ENCODE results near the gene DMRTB1. TPM values are rescaled to one million over a fixed set of nuclear protein-coding genes. Genes with fewer than 3 reads are reported as not detected.

Gene DMRTB1
- total and polyA plus RNA-seq, 2 experiments from 2014 or later, result not detected

- H3K9me2 ChIP-seq (replicated peaks; ENCODE audit: insufficient read depth), result no peaks in the 10 kb centered on the region
- H2AFZ ChIP-seq, result no peak overlapping the region
- TF ChIP-seq EZH2phosphoT487 (IDR thresholded peaks at IDR 0.05; ENCODE audit: low read depth, severe bottlenecking, unreplicated experiment) (no peak), EZH2 (IDR thresholded peaks at IDR 0.05; ENCODE audit: borderline replicate concordance) (no peak), CTCF (IDR thresholded peaks at IDR 0.05; ENCODE audit: poor library complexity) (no peak)
- DNase-seq (ENCODE audit: low spot score), result no peak
- no peaks in the 10 kb centered on the region for H4K20me1 ChIP-seq (ENCODE audit: insufficient read depth, poor library complexity, severe bottlenecking)
- H3K9me3 ChIP-seq (ENCODE audit: low read depth), result no peaks in the 10 kb centered on the region
- H3K4me3 ChIP-seq, result no peak overlapping the region
- WGBS (ENCODE audit: low lambda C conversion rate, missing lambda C conversion rate), result 88% methylated on average over 4 of the region's 4 CpGs
- no peak overlapping the region for H3K27ac ChIP-seq
- peaks cover 16% of the 10 kb centered on the region for H3K27me3 ChIP-seq
- H3K36me3 ChIP-seq (replicated peaks; ENCODE audit: insufficient read depth, low read depth), result no peaks in the 10 kb centered on the region
- peaks cover 3% of the 10 kb centered on the region for H3K4me1 ChIP-seq (ENCODE audit: insufficient read depth)
- no peak overlapping the region for H3K4me2 ChIP-seq
- H3K79me2 ChIP-seq, result no peaks in the 10 kb centered on the region
These were observed 42.9 kb upstream of the DMRTB1 start for GRCh38 chr1:53416269-53416813.

- H3K4me3 ChIP-seq, result no peak overlapping the region
- H4K20me1 ChIP-seq (ENCODE audit: insufficient read depth, poor library complexity, severe bottlenecking), result no peaks in the 10 kb centered on the region
- H3K9me2 ChIP-seq (replicated peaks; ENCODE audit: insufficient read depth), result no peaks in the 10 kb centered on the region
- no peaks in the 10 kb centered on the region for H3K79me2 ChIP-seq
- H3K9me3 ChIP-seq (ENCODE audit: low read depth), result no peaks in the 10 kb centered on the region
- DNase-seq (ENCODE audit: low spot score), result no peak
- H3K4me1 ChIP-seq (ENCODE audit: insufficient read depth), result peaks cover 3% of the 10 kb centered on the region
- H3K36me3 ChIP-seq (replicated peaks; ENCODE audit: insufficient read depth, low read depth), result no peaks in the 10 kb centered on the region
- no peak overlapping the region for H3K4me2 ChIP-seq
- no peak overlapping the region for H3K27ac ChIP-seq
- 46% methylated on average over 9 of the region's 9 CpGs for WGBS (ENCODE audit: low lambda C conversion rate, missing lambda C conversion rate)
- no peak overlapping the region for H2AFZ ChIP-seq
- no peak for TF ChIP-seq EZH2phosphoT487 (IDR thresholded peaks at IDR 0.05; ENCODE audit: low read depth, severe bottlenecking, unreplicated experiment)
- TF ChIP-seq CTCF (IDR thresholded peaks at IDR 0.05; ENCODE audit: poor library complexity), result no peak
- no peak for TF ChIP-seq EZH2 (IDR thresholded peaks at IDR 0.05; ENCODE audit: borderline replicate concordance)
- peaks cover 16% of the 10 kb centered on the region for H3K27me3 ChIP-seq
These were observed 42.1 kb upstream of the DMRTB1 start for GRCh38 chr1:53417074-53417511.

GRCh38 chr1:53419034-53419433 is 40.2 kb upstream of the DMRTB1 start:
- Histone ChIP-seq H3K4me2 (no peak overlapping the region), H3K4me1 (ENCODE audit: insufficient read depth) (no peaks in the 10 kb centered on the region)
- WGBS (ENCODE audit: low lambda C conversion rate, missing lambda C conversion rate), result 60% methylated on average over 5 of the region's 5 CpGs

More at GRCh38 chr1:53419034-53419433, 40.2 kb upstream of the DMRTB1 start:
- no peaks in the 10 kb centered on the region for H3K36me3 ChIP-seq (replicated peaks; ENCODE audit: insufficient read depth, low read depth)
- no peak for TF ChIP-seq EZH2 (IDR thresholded peaks at IDR 0.05; ENCODE audit: borderline replicate concordance)
- no peak for TF ChIP-seq EZH2phosphoT487 (IDR thresholded peaks at IDR 0.05; ENCODE audit: low read depth, severe bottlenecking, unreplicated experiment)
- TF ChIP-seq CTCF (IDR thresholded peaks at IDR 0.05; ENCODE audit: poor library complexity), result no peak
- H3K9me3 ChIP-seq (ENCODE audit: low read depth), result no peaks in the 10 kb centered on the region
- no peak overlapping the region for H2AFZ ChIP-seq
- no peak for DNase-seq (ENCODE audit: low spot score)
- H3K27me3 ChIP-seq, result peaks cover 16% of the 10 kb centered on the region
- H3K79me2 ChIP-seq, result no peaks in the 10 kb centered on the region
- H3K9me2 ChIP-seq (replicated peaks; ENCODE audit: insufficient read depth), result no peaks in the 10 kb centered on the region
- H3K27ac ChIP-seq, result no peak overlapping the region
- no peak overlapping the region for H3K4me3 ChIP-seq
- H4K20me1 ChIP-seq (ENCODE audit: insufficient read depth, poor library complexity, severe bottlenecking), result no peaks in the 10 kb centered on the region
